Tibial nerve (tissue), 3 donors: ENCODE results near the gene PTPN14.

Experiments
- POLR2A ChIP-seq, 2 donors: fragments of 450-650 bp; IDR thresholded peaks; one replicate each; pipeline ENCODE4 v1.6.1; 2017; ENCODE audit warnings: antibody characterized with exemption in 2 of 2, mild to moderate bottlenecking in 2 of 2, moderate library complexity in 2 of 2
- TF ChIP-seq, protein P1 (sequence below), 5 experiments: fragments of 200-600 bp in 3 of 5; fragments of 450-650 bp in 2 of 5; sonication (generic) in 3 of 5; IDR thresholded peaks; one replicate each; pipeline ENCODE4 v1.5.1; 2016 to 2019; ENCODE audit warnings: antibody characterized with exemption in 5 of 5, mild to moderate bottlenecking in 3 of 5, moderate library complexity in 2 of 5

DNA sequence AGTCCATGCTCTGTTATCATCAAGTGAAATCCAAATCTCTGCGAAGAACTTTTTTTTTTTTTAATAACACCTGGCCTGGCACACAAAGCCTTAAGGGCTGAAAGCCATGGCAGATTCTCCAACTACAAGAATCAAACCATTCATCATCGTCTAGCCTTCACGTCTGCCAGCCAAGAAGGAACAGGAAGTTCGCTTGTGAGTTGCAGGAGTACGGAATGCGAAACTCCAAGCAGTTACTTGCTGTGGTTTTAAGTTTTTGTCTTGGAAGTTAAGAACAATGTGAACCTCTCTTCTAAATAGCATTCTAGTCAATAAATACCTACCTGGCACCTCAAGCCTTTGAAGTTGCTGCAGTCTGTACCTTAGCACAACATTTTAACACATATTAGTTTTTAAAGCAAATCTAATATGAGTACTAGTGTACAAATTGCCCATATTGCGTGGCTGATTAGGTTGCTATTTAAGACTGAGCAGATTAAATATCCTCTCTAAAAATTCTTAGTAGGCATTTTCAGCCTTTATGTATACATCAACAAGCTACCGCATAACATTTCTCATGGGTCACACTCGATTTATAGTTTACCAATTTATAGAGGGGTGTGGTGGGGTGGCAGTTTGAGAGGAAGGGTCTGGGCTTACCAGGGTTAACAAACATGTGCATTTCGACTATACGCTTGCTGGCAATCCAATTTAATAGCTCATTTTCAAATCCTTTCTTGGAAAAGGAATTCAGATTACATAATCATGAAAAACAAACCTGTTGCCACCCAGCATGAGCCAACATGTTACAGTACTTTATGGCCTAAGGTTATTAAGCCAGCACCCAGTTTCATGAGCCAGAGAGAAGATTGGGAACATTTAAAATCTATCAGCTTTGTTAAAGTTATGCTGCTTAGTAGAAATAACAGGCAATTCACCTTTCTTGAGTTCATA lies 22.2 kb upstream of the PTPN14 start:
- no peak for TF ChIP-seq POLR2A (IDR thresholded peaks at IDR 0.05)
- TF ChIP-seq, protein P1, sequence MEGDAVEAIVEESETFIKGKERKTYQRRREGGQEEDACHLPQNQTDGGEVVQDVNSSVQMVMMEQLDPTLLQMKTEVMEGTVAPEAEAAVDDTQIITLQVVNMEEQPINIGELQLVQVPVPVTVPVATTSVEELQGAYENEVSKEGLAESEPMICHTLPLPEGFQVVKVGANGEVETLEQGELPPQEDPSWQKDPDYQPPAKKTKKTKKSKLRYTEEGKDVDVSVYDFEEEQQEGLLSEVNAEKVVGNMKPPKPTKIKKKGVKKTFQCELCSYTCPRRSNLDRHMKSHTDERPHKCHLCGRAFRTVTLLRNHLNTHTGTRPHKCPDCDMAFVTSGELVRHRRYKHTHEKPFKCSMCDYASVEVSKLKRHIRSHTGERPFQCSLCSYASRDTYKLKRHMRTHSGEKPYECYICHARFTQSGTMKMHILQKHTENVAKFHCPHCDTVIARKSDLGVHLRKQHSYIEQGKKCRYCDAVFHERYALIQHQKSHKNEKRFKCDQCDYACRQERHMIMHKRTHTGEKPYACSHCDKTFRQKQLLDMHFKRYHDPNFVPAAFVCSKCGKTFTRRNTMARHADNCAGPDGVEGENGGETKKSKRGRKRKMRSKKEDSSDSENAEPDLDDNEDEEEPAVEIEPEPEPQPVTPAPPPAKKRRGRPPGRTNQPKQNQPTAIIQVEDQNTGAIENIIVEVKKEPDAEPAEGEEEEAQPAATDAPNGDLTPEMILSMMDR (IDR thresholded peaks at IDR 0.05): no peak
